Dendritic cell treated with granulocyte-macrophage colony-stimulating factor and Interleukin-4, amounts not matched to agents 40 ng/mL and 50 ng/mL, for 4 days (primary cell): ENCODE measurements around the gene GLYATL3.

Experiments
- H3K27ac Mint-ChIP-seq: one replicate; pipeline ENCODE4 v1.8.0; 2022; ENCODE audit warnings: mild to moderate bottlenecking, mixed read lengths
- H3K27me3 Mint-ChIP-seq: one replicate; pipeline ENCODE4 v1.8.0; 2022; ENCODE audit warnings: mild to moderate bottlenecking, mixed read lengths
- H3K36me3 Mint-ChIP-seq: one replicate; pipeline ENCODE4 v1.8.0; 2022; ENCODE audit warnings: low read depth, mixed read lengths
- H3K4me1 Mint-ChIP-seq: one replicate; pipeline ENCODE4 v1.8.0; 2022; ENCODE audit warnings: low read depth, mixed read lengths
- H3K4me3 Mint-ChIP-seq: one replicate; pipeline ENCODE4 v1.8.0; 2022; ENCODE audit warnings: mild to moderate bottlenecking, moderate library complexity, mixed read lengths
- H3K9me3 Mint-ChIP-seq: one replicate; pipeline ENCODE4 v1.8.0; 2022; ENCODE audit warnings: mixed read lengths
- intact Hi-C: fragments of 100-400 bp; cut with micrococcal nuclease; formaldehyde crosslinking; loops from one replicate; pipeline ENCODE4 v1.15.0; 2022

The GLYATL3 gene

GRCh38 chr6:49565261-49565660, 65.5 kb downstream of the GLYATL3 start:
- no peak overlapping the region for H3K27ac Mint-ChIP-seq
- H3K9me3 Mint-ChIP-seq, result no peaks in the 10 kb centered on the region
- no peaks in the 10 kb centered on the region for H3K36me3 Mint-ChIP-seq
- intact Hi-C loops, result no loop called here
- H3K4me1 Mint-ChIP-seq, result no peaks in the 10 kb centered on the region
- H3K4me3 Mint-ChIP-seq, result no peak overlapping the region
- no peaks in the 10 kb centered on the region for H3K27me3 Mint-ChIP-seq

GRCh38 chr6:49565855-49566254, 66.1 kb downstream of the GLYATL3 start:
- intact Hi-C loops, result no loop called here
- Mint-ChIP-seq H3K9me3 (no peaks in the 10 kb centered on the region), H3K4me1 (no peaks in the 10 kb centered on the region)

GRCh38 chr6:49570474-49571079, 70.9 kb downstream of the GLYATL3 start:
- no peaks in the 10 kb centered on the region for H3K27me3 Mint-ChIP-seq
- no peaks in the 10 kb centered on the region for H3K9me3 Mint-ChIP-seq
- no peak overlapping the region for H3K27ac Mint-ChIP-seq
- H3K4me3 Mint-ChIP-seq, result no peak overlapping the region
- no peaks in the 10 kb centered on the region for H3K4me1 Mint-ChIP-seq
- intact Hi-C loops, result no loop called here
- no peaks in the 10 kb centered on the region for H3K36me3 Mint-ChIP-seq

More at GRCh38 chr6:49565855-49566254, 66.1 kb downstream of the GLYATL3 start:
- Mint-ChIP-seq H3K27me3 (no peaks in the 10 kb centered on the region), H3K27ac (no peak overlapping the region), H3K4me3 (no peak overlapping the region), H3K36me3 (no peaks in the 10 kb centered on the region)

- H3K4me3 Mint-ChIP-seq, result no peak overlapping the region
- no peak overlapping the region for H3K27ac Mint-ChIP-seq
- H3K36me3 Mint-ChIP-seq, result no peaks in the 10 kb centered on the region
- no peaks in the 10 kb centered on the region for H3K4me1 Mint-ChIP-seq
- intact Hi-C loops, result no loop called here
- H3K27me3 Mint-ChIP-seq, result no peaks in the 10 kb centered on the region
- H3K9me3 Mint-ChIP-seq, result peaks cover 9% of the 10 kb centered on the region
Measured at GRCh38 chr6:49576618-49577017, 76.9 kb downstream of the GLYATL3 start.
